GM12864 (cell line): ENCODE data around the gene HRCT1.

Experiments used
- DNase-seq: peaks from one replicate; pipeline ENCODE4 v3.0.0-alpha.2; 2011; ENCODE audit warnings: low read depth
- H3K4me3 ChIP-seq: 2 replicates; pipeline ENCODE4 v1.5.1; 2011; ENCODE audit warnings: mild to moderate bottlenecking, low read depth, low read length, control low read depth
- TF ChIP-seq, protein P1 (sequence below): IDR thresholded peaks from 2 replicates; pipeline ENCODE4 v1.5.1; 2011; ENCODE audit warnings: low read depth, mild to moderate bottlenecking, moderate library complexity, low read length, control low read depth, inconsistent platforms; ENCODE audit errors: missing control alignments

HRCT1 gene

DNA sequence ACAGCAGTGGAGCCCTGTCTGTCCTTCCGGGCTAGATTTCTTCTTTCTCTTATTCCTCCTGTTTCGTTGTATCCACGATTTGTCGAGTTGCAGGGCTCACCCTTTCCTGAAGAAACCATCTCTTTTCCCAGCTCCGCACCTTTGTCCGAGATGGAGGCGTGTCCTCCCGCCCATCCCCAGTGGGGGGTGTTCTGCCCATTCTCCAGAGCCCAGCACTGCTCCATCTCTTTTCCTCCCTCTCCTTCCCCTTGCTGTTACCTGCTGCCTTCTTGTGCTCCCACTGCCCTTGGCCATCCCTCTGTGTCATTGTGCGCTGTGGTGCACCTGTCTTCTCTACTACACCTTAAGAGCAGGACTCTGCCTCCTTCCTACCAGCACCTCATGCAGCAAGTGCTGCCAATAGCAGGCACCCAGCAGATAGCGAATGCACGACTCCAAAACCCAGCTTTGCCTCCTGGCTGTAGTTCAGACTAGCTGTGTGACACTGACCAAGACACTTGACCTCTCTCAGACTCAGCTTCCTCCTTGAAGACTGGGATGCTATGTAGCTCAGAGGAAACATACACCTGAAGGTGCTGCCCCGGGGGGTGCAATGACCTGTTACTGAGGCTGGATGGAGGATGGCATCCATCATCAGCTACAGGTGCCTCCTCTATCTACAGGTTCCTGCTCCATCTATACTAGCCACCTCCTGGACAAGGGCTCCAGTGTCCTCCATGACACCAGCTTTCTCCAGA is 44.7 kb upstream of the HRCT1 start:
- H3K4me3 ChIP-seq, result no peak overlapping the region
- no peak for DNase-seq
- TF ChIP-seq, protein P1, sequence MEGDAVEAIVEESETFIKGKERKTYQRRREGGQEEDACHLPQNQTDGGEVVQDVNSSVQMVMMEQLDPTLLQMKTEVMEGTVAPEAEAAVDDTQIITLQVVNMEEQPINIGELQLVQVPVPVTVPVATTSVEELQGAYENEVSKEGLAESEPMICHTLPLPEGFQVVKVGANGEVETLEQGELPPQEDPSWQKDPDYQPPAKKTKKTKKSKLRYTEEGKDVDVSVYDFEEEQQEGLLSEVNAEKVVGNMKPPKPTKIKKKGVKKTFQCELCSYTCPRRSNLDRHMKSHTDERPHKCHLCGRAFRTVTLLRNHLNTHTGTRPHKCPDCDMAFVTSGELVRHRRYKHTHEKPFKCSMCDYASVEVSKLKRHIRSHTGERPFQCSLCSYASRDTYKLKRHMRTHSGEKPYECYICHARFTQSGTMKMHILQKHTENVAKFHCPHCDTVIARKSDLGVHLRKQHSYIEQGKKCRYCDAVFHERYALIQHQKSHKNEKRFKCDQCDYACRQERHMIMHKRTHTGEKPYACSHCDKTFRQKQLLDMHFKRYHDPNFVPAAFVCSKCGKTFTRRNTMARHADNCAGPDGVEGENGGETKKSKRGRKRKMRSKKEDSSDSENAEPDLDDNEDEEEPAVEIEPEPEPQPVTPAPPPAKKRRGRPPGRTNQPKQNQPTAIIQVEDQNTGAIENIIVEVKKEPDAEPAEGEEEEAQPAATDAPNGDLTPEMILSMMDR, result no peak

DNA sequence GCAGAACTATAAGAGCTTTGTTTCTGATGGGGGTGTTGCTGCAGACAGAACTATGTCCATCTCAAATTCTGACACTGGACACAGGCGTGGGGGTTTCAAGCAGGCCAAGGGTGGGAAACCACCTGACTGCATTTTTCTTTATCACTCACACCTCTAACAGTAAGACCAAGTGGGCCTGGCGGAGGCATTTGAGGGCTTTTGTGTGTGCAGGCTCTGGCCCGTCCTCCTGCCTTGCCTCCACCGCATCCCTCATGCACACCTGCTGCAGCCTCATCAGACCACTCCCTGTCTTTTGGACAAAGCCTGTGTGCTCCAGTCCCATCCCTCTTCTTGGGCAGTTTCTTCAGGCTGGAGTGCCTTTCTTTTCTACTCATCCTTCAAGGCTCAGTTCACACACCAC is 43.7 kb upstream of the HRCT1 start:
- TF ChIP-seq, protein P1, result no peak
- no peak for DNase-seq
- H3K4me3 ChIP-seq, result no peak overlapping the region

DNA sequence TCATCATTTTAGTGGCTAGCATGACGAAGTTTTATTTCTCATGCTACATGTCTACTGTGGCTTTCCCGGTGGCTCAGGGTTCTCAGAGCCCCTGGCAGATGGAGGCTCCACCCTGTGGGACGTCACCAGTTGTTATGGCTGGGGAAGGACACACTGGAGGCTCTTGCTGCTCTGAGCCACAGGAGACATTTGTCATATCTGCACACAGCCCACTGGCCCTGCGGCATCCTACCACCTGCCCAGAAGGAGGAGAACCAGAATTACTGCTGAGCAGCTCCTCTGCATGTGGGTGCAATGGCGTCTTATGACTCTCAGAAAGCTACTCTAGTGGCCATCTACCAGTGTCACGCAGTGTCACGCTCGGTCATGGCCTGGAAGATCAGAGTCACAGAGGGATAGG is 42.4 kb upstream of the HRCT1 start:
- TF ChIP-seq, protein P1, result no peak
- DNase-seq, result no peak
- no peak overlapping the region for H3K4me3 ChIP-seq

DNA sequence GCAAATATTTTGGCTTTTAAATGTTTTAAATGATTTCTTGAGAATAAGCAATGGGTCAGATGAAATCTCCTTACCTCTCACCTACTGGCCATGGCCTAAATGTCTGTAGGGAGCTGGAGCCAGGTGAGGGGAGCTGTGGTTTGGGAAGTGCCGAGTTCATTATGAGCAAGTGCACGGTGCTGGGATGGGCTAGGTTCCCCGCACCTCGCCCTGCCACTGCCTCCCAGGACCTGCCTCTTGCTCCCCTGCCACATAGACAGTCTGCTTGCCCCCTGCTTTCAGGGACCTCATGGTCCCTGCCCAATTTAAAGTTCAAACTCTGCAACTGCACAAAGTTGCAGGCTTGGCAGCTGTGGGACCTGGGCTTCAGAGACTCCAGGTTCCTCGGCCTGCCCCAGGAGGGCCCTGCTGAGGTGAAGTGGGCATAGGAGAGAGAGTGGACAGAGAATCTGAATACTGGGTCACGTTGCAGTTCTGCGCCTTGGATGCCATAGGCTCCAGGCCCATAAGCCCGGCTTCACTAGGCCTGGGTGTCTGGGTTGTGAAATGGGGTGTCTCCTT is 41.2 kb upstream of the HRCT1 start:
- DNase-seq, result no peak
- H3K4me3 ChIP-seq, result no peak overlapping the region
- TF ChIP-seq, protein P1, result no peak

DNA sequence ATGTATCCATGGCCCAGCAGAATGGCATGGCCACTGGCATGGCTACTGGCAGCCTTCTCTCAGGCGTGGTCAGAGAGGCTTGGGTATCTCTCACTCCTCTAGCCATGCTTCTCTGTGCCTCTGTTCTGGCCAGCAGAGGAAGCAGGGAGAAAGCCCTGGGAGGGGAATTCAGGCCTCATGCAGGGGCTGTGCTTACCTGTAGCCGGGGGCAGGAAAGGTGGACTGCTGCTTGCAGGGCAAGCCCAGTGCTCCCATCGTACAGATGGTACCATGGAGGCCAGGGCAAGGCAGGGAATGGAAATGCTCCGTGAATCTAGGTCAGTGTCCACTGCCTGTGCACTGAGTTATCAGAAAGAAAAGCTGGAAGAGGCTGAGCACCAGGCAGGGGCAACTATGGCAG is 38.5 kb upstream of the HRCT1 start:
- DNase-seq, result no peak
- TF ChIP-seq, protein P1, result no peak
- no peak overlapping the region for H3K4me3 ChIP-seq

DNA sequence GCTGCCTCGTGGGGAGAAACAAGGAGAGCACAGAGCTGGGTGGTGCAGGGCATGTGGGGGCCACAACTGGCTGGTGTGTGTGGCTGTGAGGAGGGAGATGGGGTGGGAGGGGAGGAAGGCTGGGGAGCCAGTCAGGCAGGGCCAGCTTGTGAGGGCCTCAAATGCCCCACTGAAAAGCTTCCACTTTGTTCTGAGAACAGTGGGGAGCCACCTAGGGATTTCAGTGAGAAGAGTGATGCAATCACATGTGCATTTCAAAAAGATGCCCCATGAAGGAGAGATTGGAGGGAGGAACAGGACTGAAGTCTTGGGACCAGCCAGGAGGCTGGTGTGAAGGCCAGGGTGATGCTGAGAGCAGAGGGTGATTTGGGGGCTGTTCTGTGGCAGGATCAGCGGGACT is 37.1 kb upstream of the HRCT1 start:
- DNase-seq, result no peak
- TF ChIP-seq, protein P1, result no peak
- H3K4me3 ChIP-seq, result no peak overlapping the region
